ENCODE data around the gene SELENOF.

GRCh38 chr1:86938855-86939254 is 24.9 kb upstream of the SELENOF start:
- TF ChIP-seq CTCF (IDR thresholded peaks at IDR 0.05) (no peak), POLR2A (IDR thresholded peaks at IDR 0.05) (no peak)
